Measurements from ENCODE around the gene ZNF136.

GRCh38 chr19:12229990-12230389 lies 67.1 kb downstream of the ZNF136 start:
- TF ChIP-seq EZH2phosphoT487 (IDR thresholded peaks at IDR 0.05; ENCODE audit: insufficient read depth, low read depth) (no peak), EZH2 (IDR thresholded peaks at IDR 0.05; ENCODE audit: insufficient read depth, poor library complexity, severe bottlenecking) (no peak)

Data from GM23248 (cell line).